IMR-90 (cell line): Measurements from ENCODE around the gene DICER1. TPM values are rescaled to one million over a fixed set of nuclear protein-coding genes. Genes with fewer than 3 reads are reported as not detected.

Experiments
- ATAC-seq: fragments of 200-7000 bp; cut with Tn5 transposase; 2 replicates; pipeline ENCODE4 v1.9.1; 2020; ENCODE audit warnings: low read depth, mild to moderate bottlenecking, moderate library complexity
- BruUV-seq: library from RNA; stranded (reverse); fragments of 400-500 nt; replicated peaks from 2 replicates; lab custom pipeline; 2021; lab: Mats Ljungman, UMichigan
- CTCF ChIA-PET: fragments of 300-600 bp; formaldehyde crosslinking; extraction: SDS; loops from one replicate; lab custom pipeline; 2021; ENCODE audit warnings: antibody characterized with exemption; lab: Yijun Ruan, JAX
- POLR2A ChIA-PET: fragments of 300-600 bp; sonication (Branson Sonifier 250); formaldehyde crosslinking; loops from one replicate; lab custom pipeline; 2022; ENCODE audit warnings: antibody characterized with exemption; ENCODE audit not compliant: unreplicated experiment; lab: Charles Lee
- DNase-seq: peaks from one replicate; pipeline ENCODE4 v3.0.0; 2013
- H2AFZ ChIP-seq: replicated peaks from 2 replicates; pipeline ENCODE3; 2013; ENCODE audit warnings: low read length, mild to moderate bottlenecking; ENCODE audit not compliant: poor library complexity
- H2AK5ac ChIP-seq: 2 replicates; pipeline ENCODE4 v1.6.1; 2013; ENCODE audit warnings: low read depth, low read length, inconsistent platforms
- H2AK9ac ChIP-seq: replicated peaks from 2 replicates; pipeline ENCODE3; 2013; ENCODE audit warnings: mild to moderate bottlenecking, low read depth, low read length, moderate library complexity; ENCODE audit not compliant: poor library complexity
- H2BK120ac ChIP-seq: 2 replicates; pipeline ENCODE4 v1.6.1; 2013; ENCODE audit warnings: low read depth, low read length, inconsistent platforms
- H2BK15ac ChIP-seq: 3 replicates; pipeline ENCODE4 v1.6.1; 2013; ENCODE audit warnings: low read depth, low read length, inconsistent platforms
- H2BK20ac ChIP-seq: 2 replicates; pipeline ENCODE4 v1.6.1; 2013; ENCODE audit warnings: low read depth, mild to moderate bottlenecking, inconsistent platforms, low read length, moderate library complexity
- H2BK5ac ChIP-seq: 2 replicates; pipeline ENCODE4 v1.6.1; 2013; ENCODE audit warnings: mild to moderate bottlenecking, low read depth, low read length, inconsistent platforms; ENCODE audit not compliant: poor library complexity, severe bottlenecking
- H3K14ac ChIP-seq: replicated peaks from 2 replicates; pipeline ENCODE4 v1.6.1; 2013; ENCODE audit warnings: low read depth, low read length, inconsistent platforms
- H3K18ac ChIP-seq: 2 replicates; pipeline ENCODE4 v1.6.1; 2013; ENCODE audit warnings: low read depth, low read length, control low read depth
- H3K23ac ChIP-seq: 2 replicates; pipeline ENCODE4 v1.6.1; 2013; ENCODE audit warnings: low read depth, low read length, inconsistent platforms
- H3K27ac ChIP-seq: 2 replicates; pipeline ENCODE4 v1.5.1; 2013; ENCODE audit warnings: mild to moderate bottlenecking, control low read depth, low read length; ENCODE audit not compliant: insufficient read depth
- H3K27me3 ChIP-seq: 2 replicates; pipeline ENCODE4 v1.6.1; 2013; ENCODE audit warnings: low read length; ENCODE audit not compliant: control insufficient read depth, insufficient read depth
- H3K36me3 ChIP-seq: 2 replicates; pipeline ENCODE4 v1.6.1; 2013; ENCODE audit warnings: low read length, mixed read lengths; ENCODE audit not compliant: control insufficient read depth, insufficient read depth
- H3K4ac ChIP-seq: 2 replicates; pipeline ENCODE4 v1.6.1; 2013; ENCODE audit warnings: low read depth, low read length, inconsistent platforms
- H3K4me1 ChIP-seq: 2 replicates; pipeline ENCODE4 v1.6.1; 2013; ENCODE audit warnings: low read length, mixed read lengths; ENCODE audit not compliant: control insufficient read depth, insufficient read depth
- H3K4me2 ChIP-seq: 2 replicates; pipeline ENCODE4 v1.6.1; 2013; ENCODE audit warnings: low read depth, mild to moderate bottlenecking, control low read depth, low read length, moderate library complexity
- H3K4me3 ChIP-seq: 2 replicates; pipeline ENCODE4 v1.5.1; 2013; ENCODE audit warnings: low read depth, mild to moderate bottlenecking, control low read depth, low read length, moderate library complexity; ENCODE audit not compliant: insufficient read depth
- H3K56ac ChIP-seq: 2 replicates; pipeline ENCODE4 v1.6.1; 2013; ENCODE audit warnings: low read length, inconsistent platforms; ENCODE audit not compliant: insufficient read depth; ENCODE audit errors: extremely low read depth
- H3K79me1 ChIP-seq, 2 experiments: 2 replicates each; pipeline ENCODE4 v1.6.1; 2013; ENCODE audit warnings: low read length in 2 of 2, inconsistent platforms in 1 of 2, low read depth in 1 of 2
- H3K9ac ChIP-seq: 2 replicates; pipeline ENCODE4 v1.6.1; 2013; ENCODE audit warnings: low read depth, low read length, control low read depth
- H3K9me1 ChIP-seq: 2 replicates; pipeline ENCODE4 v1.6.1; 2013; ENCODE audit warnings: low read length, inconsistent platforms; ENCODE audit not compliant: insufficient read depth
- H3K9me3 ChIP-seq: 2 replicates; pipeline ENCODE4 v1.6.1; 2013; ENCODE audit warnings: low read length; ENCODE audit not compliant: control insufficient read depth, insufficient read depth
- H4K20me1 ChIP-seq: 2 replicates; pipeline ENCODE4 v1.6.1; 2013; ENCODE audit warnings: low read length, inconsistent platforms; ENCODE audit not compliant: insufficient read depth
- H4K5ac ChIP-seq: 2 replicates; pipeline ENCODE4 v1.6.1; 2013; ENCODE audit warnings: mild to moderate bottlenecking, low read depth, low read length, control low read depth
- H4K8ac ChIP-seq, 2 experiments: 2 replicates each; pipeline ENCODE4 v1.6.1; 2013; ENCODE audit warnings: low read depth in 2 of 2, low read length in 2 of 2, control low read depth in 1 of 2, inconsistent platforms in 1 of 2
- H4K91ac ChIP-seq: 2 replicates; pipeline ENCODE4 v1.6.1; 2013; ENCODE audit warnings: low read depth, low read length, inconsistent platforms; ENCODE audit not compliant: insufficient read depth
- CEBPB ChIP-seq: IDR thresholded peaks from 2 replicates; pipeline ENCODE4 v1.6.1; 2012; ENCODE audit warnings: low read depth, low read length, improper control_type of control experiment
- CHD1 ChIP-seq: IDR thresholded peaks from 2 replicates; pipeline ENCODE4 v1.6.1; 2012; ENCODE audit warnings: low read depth, low read length, improper control_type of control experiment
- ELK1 ChIP-seq: fragments of 150-350 bp; IDR thresholded peaks from 2 replicates; pipeline ENCODE4 v1.6.1; 2016; ENCODE audit warnings: low read depth, mild to moderate bottlenecking, low read length, moderate library complexity, borderline replicate concordance
- MAFK ChIP-seq: IDR thresholded peaks from 2 replicates; pipeline ENCODE4 v1.6.1; 2012; ENCODE audit warnings: low read depth, low read length, improper control_type of control experiment
- MAZ ChIP-seq: IDR thresholded peaks from 2 replicates; pipeline ENCODE4 v1.6.1; 2012; ENCODE audit warnings: low read depth, mild to moderate bottlenecking, low read length, improper control_type of control experiment, moderate library complexity, borderline replicate concordance
- POLR2A ChIP-seq: IDR thresholded peaks from 2 replicates; pipeline ENCODE4 v1.6.1; 2012; ENCODE audit warnings: mild to moderate bottlenecking, low read depth, low read length
- RFX5 ChIP-seq: IDR thresholded peaks from 2 replicates; pipeline ENCODE4 v1.8.0; 2012; ENCODE audit warnings: low read depth, mild to moderate bottlenecking, low read length, moderate library complexity
- SMC3 ChIP-seq: fragments of 150-350 bp; IDR thresholded peaks from 2 replicates; pipeline ENCODE4 v1.6.1; 2016; ENCODE audit warnings: low read depth, mild to moderate bottlenecking, antibody characterized with exemption, low read length, moderate library complexity
- WGBS, 2 experiments: methylation state at CpG; one replicate each; pipeline versions ENCODE4 v1.1.5 to v1.1.7; 2013; ENCODE audit warnings: missing lambda C conversion rate in 2 of 2; ENCODE audit not compliant: insufficient read length in 1 of 2; ENCODE audit errors: extremely low coverage in 2 of 2; 5-methylcytosine and 5-hydroxymethylcytosine counted together
- dilution Hi-C: fragments of 300-500 bp; cut with HindIII; formaldehyde crosslinking; loops from one replicate; pipeline ENCODE4 v1.14.3; 2018; ENCODE audit warnings: low sequenced_read_pairs; ENCODE audit not compliant: unreplicated experiment
- in situ Hi-C: fragments of 300-500 bp; cut with MboI; formaldehyde crosslinking; loops from 3 replicates; pipeline ENCODE4 v1.14.3; 2019; ENCODE audit warnings: low sequenced_read_pairs, inconsistent platforms, mixed read lengths
- intact Hi-C: fragments of 100-400 bp; cut with micrococcal nuclease; formaldehyde crosslinking; loops from 2 replicates; pipeline ENCODE4 v1.10.0; 2022
- polyA plus RNA-seq, 3 experiments: library from polyadenylated mRNA; depleted of rRNA; stranded (reverse); fragments of >200 nt; gene quantifications; 2 replicates each; pipeline ENCODE4 v1.2.3, GENCODE V29; 2012; ENCODE audit warnings: low replicate concordance in 1 of 3
- total RNA-seq: library from RNA; depleted of rRNA; stranded (reverse); fragments of >200 nt; gene quantifications from 2 replicates; pipeline ENCODE4 v1.2.3, GENCODE V29; 2012

DICER1 gene
- total and polyA plus RNA-seq, 2 of the 4 experiments (the other 2 are of a cell fraction) = 9.7 to 49.5 TPM

DNA sequence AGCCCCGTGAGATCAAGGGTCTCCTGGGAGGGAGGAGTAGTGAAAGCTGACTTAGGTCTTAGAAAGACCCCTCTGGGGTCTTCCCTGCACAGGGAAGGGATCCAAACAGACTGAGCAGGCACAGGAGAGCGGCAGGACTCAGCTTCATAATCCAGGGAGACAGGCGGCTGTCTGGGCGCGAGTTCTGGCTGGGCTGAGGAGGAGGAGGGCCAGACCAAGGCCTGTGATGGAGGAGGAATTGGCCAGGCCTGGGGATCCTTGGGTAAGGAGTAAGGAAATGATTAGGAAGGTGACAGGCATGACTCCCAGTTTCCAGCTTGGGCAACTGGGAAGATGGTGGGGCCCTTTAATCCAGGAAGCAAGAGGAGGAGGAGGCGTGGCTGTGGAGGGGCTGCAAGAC lies 93.1 kb downstream of the DICER1 start:
- H3K36me3 ChIP-seq = no peaks in the 10 kb centered on the region
- 100% methylated on average over 1 of the region's 6 CpGs; no CpG with 5 or more reads in 1 of the 2 experiments for WGBS, 2 experiments
- no peak overlapping the region for H4K5ac ChIP-seq
- H3K23ac ChIP-seq = no peak overlapping the region
- H3K18ac ChIP-seq = no peak overlapping the region
- H4K8ac ChIP-seq = no peak overlapping the region
- no peaks in the 10 kb centered on the region for H3K79me1 ChIP-seq
- dilution Hi-C loops (no loop called here), in situ Hi-C loops (no loop called here), intact Hi-C loops (no loop called here)
- H2BK120ac ChIP-seq = no peak overlapping the region
- H2BK15ac ChIP-seq = no peak overlapping the region
- H3K4me2 ChIP-seq = no peak overlapping the region
- H2BK5ac ChIP-seq = no peak overlapping the region
- H2AK9ac ChIP-seq = no peak overlapping the region
- no peak for DNase-seq
- no peak overlapping the region for H3K4ac ChIP-seq
- TF ChIP-seq RFX5 (no peak), ELK1 (no peak), POLR2A (no peak), MAFK (no peak), MAZ (no peak), CEBPB (no peak), SMC3 (no peak), CHD1 (no peak)
- no peaks in the 10 kb centered on the region; the same call in 1 of the 2 replicates for H3K9me3 ChIP-seq
- no peak overlapping the region for H3K14ac ChIP-seq
- peaks cover 21% of the 10 kb centered on the region; the same call in 1 of the 2 replicates for H3K27me3 ChIP-seq
- no peak overlapping the region for H2AK5ac ChIP-seq
- no peak overlapping the region for H3K27ac ChIP-seq
- no peak overlapping the region for H3K4me3 ChIP-seq
- no TSS peak for BruUV-seq
- H4K91ac ChIP-seq = no peak overlapping the region
- H2AFZ ChIP-seq = no peak overlapping the region
- H3K56ac ChIP-seq = no peak overlapping the region
- H3K9ac ChIP-seq = no peak overlapping the region
- H2BK20ac ChIP-seq = no peak overlapping the region
- H3K4me1 ChIP-seq = peaks cover 8% of the 10 kb centered on the region; the same call in 1 of the 2 replicates
- no peaks in the 10 kb centered on the region for H4K20me1 ChIP-seq
- H3K9me1 ChIP-seq = no peaks in the 10 kb centered on the region
- ChIA-PET POLR2A (no interaction called here), CTCF (no interaction called here)
- ATAC-seq = no peak
